ENCODE measurements around the gene ANXA9. TPM values are rescaled to one million over a fixed set of nuclear protein-coding genes. Genes with fewer than 3 reads are reported as not detected.

Gene ANXA9
- total RNA-seq, 2 experiments from 2014 or later = 0.10 to 0.15 TPM

GRCh38 chr1:150973258-150973835, 8.7 kb upstream of the ANXA9 start:
- POLR2A ChIA-PET = interaction anchor here (0.7 to 1.5 kb wide), 5 partner anchors 30 to 411 kb away, joined by 3 to 7 read pairs (median 3); partner anchors contain the start of genes ENSA and MINDY1

GRCh38 chr1:150973836-150974579, 8.1 kb upstream of the ANXA9 start:
- ChIA-PET CTCF (interaction anchor here (0.5 to 1.2 kb wide), 6 partner anchors 8 to 69 kb away, joined by 3 to 6 read pairs (median 4); partner anchors contain the start of gene ANXA9), POLR2A (interaction anchor here (0.6 to 1.5 kb wide), 6 partner anchors 31 to 411 kb away, joined by 3 to 7 read pairs (median 3); partner anchors contain the start of genes ENSA and MINDY1)

More at GRCh38 chr1:150973258-150973835, 8.7 kb upstream of the ANXA9 start:
- CTCF ChIA-PET = interaction anchor here (0.5 to 1.2 kb wide), 5 partner anchors 9 to 68 kb away, joined by 3 to 6 read pairs (median 4); partner anchors contain the start of gene ANXA9

- CTCF ChIA-PET = interaction anchor here (0.6 to 1.2 kb wide), 3 partner anchors 7 to 95 kb away, joined by 3 to 4 read pairs (median 4); partner anchors contain the start of gene ANXA9
- POLR2A ChIA-PET = interaction anchor here (0.6 to 1.5 kb wide), 2 partner anchors 51 to 142 kb away, joined by 3 read pairs; no protein-coding TSS in a partner anchor
Measured at GRCh38 chr1:150974580-150975478, 7.3 kb upstream of the ANXA9 start, which contains the start of gene CERS2. Gene CERS2 (minus strand): TSS chr1:150974835. CDS start chr1:150969090, 5,745 bp downstream.

GRCh38 chr1:150976401-150976821, 5.7 kb upstream of the ANXA9 start:
- CTCF ChIA-PET = interaction anchor here (0.7 to 1.2 kb wide), 6 partner anchors 9 to 410 kb away, joined by 3 to 4 read pairs (median 3); partner anchors contain the start of gene MINDY1
- POLR2A ChIA-PET = no interaction called here

GRCh38 chr1:150976879-150977694, 5.0 kb upstream of the ANXA9 start:
- CTCF ChIA-PET = interaction anchor here (0.6 to 1.2 kb wide), 4 partner anchors 19 to 790 kb away, joined by 3 read pairs; partner anchors contain the start of gene MINDY1
- POLR2A ChIA-PET = no interaction called here

GRCh38 chr1:150979092-150980056, 2.7 kb upstream of the ANXA9 start:
- ChIA-PET POLR2A (no interaction called here), CTCF (interaction anchor here (0.9 to 3.5 kb wide), 12 partner anchors 9 to 463 kb away, joined by 3 to 27 read pairs (median 4); partner anchors contain the start of genes C1orf56 and FALEC)

GRCh38 chr1:150981177-150981804, 801 bp upstream of the ANXA9 start:
- POLR2A ChIA-PET = interaction anchor here (0.6 kb wide), 1 partner anchor 33 kb away, joined by 5 read pairs; no protein-coding TSS in a partner anchor
- CTCF ChIA-PET = interaction anchor here (0.6 to 3.5 kb wide), 6 partner anchors 7 to 465 kb away, joined by 3 to 27 read pairs (median 4); partner anchors contain the start of gene FALEC

- POLR2A ChIA-PET = no interaction called here
- CTCF ChIA-PET = interaction anchor here (1.5 to 2.7 kb wide), 2 partner anchors 10 to 39 kb away, joined by 3 to 13 read pairs; no protein-coding TSS in a partner anchor
Measured at GRCh38 chr1:150985179-150985825, 3.2 kb downstream of the ANXA9 start.

GRCh38 chr1:150987924-150988323, 5.8 kb downstream of the ANXA9 start:
- ChIA-PET CTCF (interaction anchor here (0.5 to 1.2 kb wide), 2 partner anchors 8 to 164 kb away, joined by 3 to 8 read pairs; no protein-coding TSS in a partner anchor), POLR2A (interaction anchor here (0.6 kb wide), 1 partner anchor 60 kb away, joined by 3 read pairs; no protein-coding TSS in a partner anchor)

GRCh38 chr1:150992626-150993025, 10.5 kb downstream of the ANXA9 start:
- POLR2A ChIA-PET = interaction anchor here (0.6 kb wide), 2 partner anchors 77 to 171 kb away, joined by 5 to 7 read pairs; no protein-coding TSS in a partner anchor
- CTCF ChIA-PET = interaction anchor here (0.6 kb wide), 1 partner anchor 234 kb away, joined by 3 read pairs; no protein-coding TSS in a partner anchor

- ChIA-PET POLR2A (no interaction called here), CTCF (interaction anchor here (0.5 to 3.5 kb wide), 5 partner anchors 9 to 55 kb away, joined by 3 to 27 read pairs (median 13); partner anchors contain the start of genes ANXA9 and MINDY1)
Measured at GRCh38 chr1:150994248-150994647, 12.2 kb downstream of the ANXA9 start.

- POLR2A ChIA-PET = no interaction called here
- CTCF ChIA-PET = interaction anchor here (1.0 to 3.5 kb wide), 10 partner anchors 8 to 436 kb away, joined by 3 to 27 read pairs (median 4); partner anchors contain the start of genes ANXA9 and MINDY1
Measured at GRCh38 chr1:150995460-150995859, 13.4 kb downstream of the ANXA9 start.

- CTCF ChIA-PET = interaction anchor here (0.9 to 3.5 kb wide), 10 partner anchors 10 to 436 kb away, joined by 3 to 27 read pairs (median 4); partner anchors contain the start of genes ANXA9 and MINDY1
- POLR2A ChIA-PET = interaction anchor here (0.7 kb wide), 1 partner anchor 176 kb away, joined by 3 read pairs; no protein-coding TSS in a partner anchor
Measured at GRCh38 chr1:150995896-150996295, 13.8 kb downstream of the ANXA9 start.

- CTCF ChIA-PET = interaction anchor here (1.7 to 3.5 kb wide), 3 partner anchors 9 to 24 kb away, joined by 6 to 27 read pairs (median 15); partner anchors contain the start of genes ANXA9 and MINDY1
- POLR2A ChIA-PET = no interaction called here
Measured at GRCh38 chr1:150997126-150997872, 15.2 kb downstream of the ANXA9 start.

Data from activated CD8-positive, alpha-beta memory T cell treated with anti-CD3 and anti-CD28 coated beads for 36 hours (primary cell).